Right atrium auricular region (tissue), 2 donors: ENCODE measurements around the gene SERAC1. TPM values are rescaled to one million over a fixed set of nuclear protein-coding genes. Genes with fewer than 3 reads are reported as not detected.
A peak's percentile ranks its signal among the peaks of the same experiment; 100 is the strongest.

ENCODE experiments used
- DNase-seq: peaks from one replicate; pipeline ENCODE4 v3.0.0-alpha.2; 2019; ENCODE audit warnings: low spot score
- H3K27ac ChIP-seq, 2 donors: fragments of 200-600 bp; sonication (generic); 1 replicate in 1 of 2; 2 replicates in 1 of 2; pipeline ENCODE4 v1.5.1; 2016 to 2019
- H3K27me3 ChIP-seq, 2 donors: fragments of 200-600 bp; sonication (generic); one replicate each; pipeline versions ENCODE4 v1.5.1 to v1.6.0; 2017 to 2019
- H3K36me3 ChIP-seq: fragments of 200-600 bp; sonication (generic); one replicate; pipeline ENCODE4 v1.5.1; 2016
- H3K4me1 ChIP-seq, 2 donors: fragments of 200-600 bp; sonication (generic); one replicate each; pipeline versions ENCODE4 v1.5.1 to v1.6.0; 2017 to 2019
- H3K4me3 ChIP-seq, 2 donors: fragments of 200-600 bp; sonication (generic); 1 replicate in 1 of 2; 2 replicates in 1 of 2; pipeline ENCODE4 v1.5.1; 2017 to 2019; ENCODE audit warnings: mild to moderate bottlenecking in 1 of 2, moderate library complexity in 1 of 2
- H3K9me3 ChIP-seq, 2 donors: fragments of 200-600 bp; sonication (generic); one replicate each; pipeline ENCODE4 v1.5.1; 2019
- CTCF ChIP-seq, 2 donors: fragments of 200-600 bp; sonication (generic); IDR thresholded peaks; one replicate each; pipeline ENCODE4 v1.5.1; 2019; ENCODE audit warnings: antibody characterized with exemption in 2 of 2
- total RNA-seq, 2 donors: library from RNA; depleted of rRNA; stranded (reverse); fragments of >200 nt; gene quantifications; one replicate each; pipeline ENCODE4 v1.1.0, GENCODE V29; 2016

The SERAC1 gene
- total RNA-seq, 2 donors from 2014 or later, result 5.0 to 5.8 TPM

GRCh38 chr6:158150701-158151100, 17.4 kb downstream of the SERAC1 start:
- no peaks in the 10 kb centered on the region for H3K9me3 ChIP-seq
- no peaks in the 10 kb centered on the region for H3K4me1 ChIP-seq
- TF ChIP-seq CTCF (IDR thresholded peaks at IDR 0.05), result no peak
- no peaks in the 10 kb centered on the region for H3K27me3 ChIP-seq
- no peak overlapping the region for H3K4me3 ChIP-seq
- no peak overlapping the region for H3K27ac ChIP-seq
- no peak for DNase-seq
- H3K36me3 ChIP-seq, result no peaks in the 10 kb centered on the region

- no peak for DNase-seq
- Histone ChIP-seq H3K4me1 (no peaks in the 10 kb centered on the region), H3K4me3 (no peak overlapping the region), H3K36me3 (no peaks in the 10 kb centered on the region), H3K9me3 (no peaks in the 10 kb centered on the region), H3K27me3 (no peaks in the 10 kb centered on the region), H3K27ac (no peak overlapping the region)
- TF ChIP-seq CTCF (IDR thresholded peaks at IDR 0.05), result no peak
These were observed 18.4 kb downstream of the SERAC1 start for GRCh38 chr6:158149641-158150040.

GRCh38 chr6:158143700-158144099, 24.4 kb downstream of the SERAC1 start:
- Histone ChIP-seq H3K9me3 (no peaks in the 10 kb centered on the region), H3K36me3 (peaks cover 21% of the 10 kb centered on the region), H3K27ac (no peak overlapping the region), H3K4me1 (no peaks in the 10 kb centered on the region), H3K27me3 (no peaks in the 10 kb centered on the region), H3K4me3 (no peak overlapping the region)
- TF ChIP-seq CTCF (IDR thresholded peaks at IDR 0.05), result no peak
- DNase-seq, result no peak

- no peaks in the 10 kb centered on the region for H3K27me3 ChIP-seq
- H3K4me1 ChIP-seq, result no peaks in the 10 kb centered on the region
- peaks cover 21% of the 10 kb centered on the region for H3K36me3 ChIP-seq
- DNase-seq, result no peak
- no peak for TF ChIP-seq CTCF (IDR thresholded peaks at IDR 0.05)
- no peak overlapping the region for H3K4me3 ChIP-seq
- H3K27ac ChIP-seq, result no peak overlapping the region
- no peaks in the 10 kb centered on the region for H3K9me3 ChIP-seq
These were observed 25.3 kb downstream of the SERAC1 start for GRCh38 chr6:158142789-158143188.

GRCh38 chr6:158131926-158132325, 36.1 kb downstream of the SERAC1 start:
- H3K27ac ChIP-seq, result no peak overlapping the region
- no peaks in the 10 kb centered on the region for H3K9me3 ChIP-seq

More at GRCh38 chr6:158131926-158132325, 36.1 kb downstream of the SERAC1 start:
- DNase-seq, result no peak
- H3K36me3 ChIP-seq, result no peaks in the 10 kb centered on the region
- no peaks in the 10 kb centered on the region for H3K4me1 ChIP-seq
- peak in 1 of 2 donors; percentile 30 for TF ChIP-seq CTCF (IDR thresholded peaks at IDR 0.05)
- H3K27me3 ChIP-seq, result no peaks in the 10 kb centered on the region
- H3K4me3 ChIP-seq, result no peak overlapping the region
